Body of pancreas (tissue), 4 donors: Measurements from ENCODE around the gene IFT81.

Experiments used
- CTCF ChIP-seq, 7 experiments: fragments of 450-650 bp in 4 of 7; fragments of 200-600 bp in 3 of 7; sonication (generic) in 3 of 7; IDR thresholded peaks; one replicate each; pipeline ENCODE4 v1.5.1; 2016 to 2019; ENCODE audit warnings: antibody characterized with exemption in 7 of 7
- POLR2A ChIP-seq, 3 donors: fragments of 450-650 bp; IDR thresholded peaks; one replicate each; pipeline ENCODE4 v1.6.1; 2016; ENCODE audit warnings: antibody characterized with exemption in 3 of 3, mild to moderate bottlenecking in 2 of 3

GRCh38 chr12:110228756-110229155 lies 104.6 kb downstream of the IFT81 start:
- no peak for TF ChIP-seq POLR2A (IDR thresholded peaks at IDR 0.05)
- no peak for TF ChIP-seq CTCF (IDR thresholded peaks at IDR 0.05)
